GM21737 (cell line): Measurements from ENCODE around the gene POLR1C.
"Not testable (repeated sequence)": the region's sequence is repeated elsewhere in the genome, so short reads cannot be mapped to it uniquely, and the experiment has no call there.

Experiments used
- ATAC-seq: cut with Tn5 transposase; IDR thresholded peaks from one replicate; pipeline ENCODE4 v1.9.1; 2021; ENCODE audit warnings: mild to moderate bottlenecking, moderate library complexity; ENCODE audit not compliant: unreplicated experiment

POLR1C gene

DNA sequence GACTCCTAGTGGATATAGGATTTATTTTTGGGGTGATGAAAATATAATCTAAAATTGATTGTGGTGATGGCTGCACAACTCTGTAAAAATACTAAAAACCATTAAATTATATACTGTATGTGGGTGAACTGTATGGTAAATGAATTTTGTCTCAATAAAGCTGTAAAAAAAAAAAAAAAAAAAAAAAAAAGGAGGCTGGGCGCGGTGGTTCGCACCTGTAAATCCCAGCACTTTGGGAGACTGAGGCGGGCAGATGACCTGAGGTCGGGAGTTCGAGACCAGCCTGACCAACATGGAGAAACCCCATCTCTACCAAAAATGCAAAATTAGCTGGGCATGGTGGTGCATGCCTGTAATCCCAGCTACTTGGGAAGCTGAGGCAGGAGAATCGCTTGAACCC, 40.7 kb downstream of the POLR1C start:
- not testable (repeated sequence) for ATAC-seq

DNA sequence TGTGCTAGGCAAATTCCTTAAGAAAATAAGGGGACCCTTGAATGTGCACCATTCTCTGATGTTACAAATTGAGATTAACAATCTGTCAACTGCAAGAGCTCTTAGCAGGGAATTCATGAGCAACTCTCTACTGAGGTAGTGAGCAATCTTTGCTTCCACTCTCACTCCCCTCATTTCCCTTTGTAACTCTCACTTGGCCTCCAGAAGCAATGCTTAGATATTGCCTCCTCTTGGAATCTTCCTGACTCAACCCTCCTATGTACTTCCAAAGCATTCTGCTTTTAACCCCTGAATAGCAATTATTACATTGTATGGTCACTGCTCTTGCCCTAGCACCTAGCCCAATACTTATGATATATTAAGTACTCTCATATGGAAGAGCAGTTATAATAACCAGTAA, 42.4 kb downstream of the POLR1C start:
- ATAC-seq: no peak

DNA sequence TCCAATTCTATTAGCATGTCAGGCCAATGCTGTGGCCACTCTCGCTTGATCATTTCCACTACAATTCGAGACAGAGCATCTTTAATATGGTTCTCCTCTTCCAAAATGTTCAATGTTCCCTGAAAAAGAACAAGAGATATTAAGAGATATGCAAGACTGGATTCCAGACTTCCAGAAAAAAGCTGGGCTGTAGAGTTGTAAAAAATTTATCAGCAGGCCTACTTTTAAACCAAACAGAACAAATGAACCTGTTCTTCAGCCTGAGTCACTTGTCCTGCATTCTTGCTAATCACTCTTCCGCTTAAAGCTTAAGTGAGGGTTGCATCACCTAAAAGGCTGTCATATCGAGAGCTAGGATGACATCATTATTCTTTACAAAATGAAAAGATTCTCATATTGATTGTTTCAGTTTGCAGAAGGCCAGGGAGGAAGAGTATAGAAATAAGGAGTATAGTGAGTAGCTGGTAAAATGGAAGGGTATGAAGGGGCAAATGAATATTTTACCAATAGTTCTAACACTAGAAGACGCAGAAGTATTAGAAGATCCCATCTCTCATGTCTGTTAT, 54.1 kb downstream of the POLR1C start:
- ATAC-seq: no peak
